ENCODE data around the gene DPH7. TPM values are rescaled to one million over a fixed set of nuclear protein-coding genes. Genes with fewer than 3 reads are reported as not detected.
"Not testable (repeated sequence)": the region's sequence is repeated elsewhere in the genome, so short reads cannot be mapped to it uniquely, and the experiment has no call there.

Gene DPH7
- total RNA-seq, 1 donor from 2014 or later: 37.6 TPM

GRCh38 chr9:137602661-137603060, 23.9 kb upstream of the DPH7 start:
- H3K27ac Mint-ChIP-seq: peak overlapping the region; percentile 35
- H3K9me3 Mint-ChIP-seq: no peaks in the 10 kb centered on the region
- H3K36me3 ChIP-seq: no peaks in the 10 kb centered on the region
- peaks cover 21% of the 10 kb centered on the region for H4K20me1 ChIP-seq (ENCODE audit: low read depth)
- H3K27me3 ChIP-seq: peaks cover 28% of the 10 kb centered on the region
- no peak overlapping the region for H3K27ac ChIP-seq
- peak overlapping the region; percentile 39 for H3K4me3 Mint-ChIP-seq
- H3K4me1 ChIP-seq: peaks cover 14% of the 10 kb centered on the region
- H3F3A ChIP-seq (ENCODE audit: low read depth): peaks cover 14% of the 10 kb centered on the region
- DNase-seq (ENCODE audit: low spot score): peak; percentile 48
- H3K4me1 Mint-ChIP-seq: peaks cover 29% of the 10 kb centered on the region
- no peak overlapping the region for H3K4me3 ChIP-seq
- no peak overlapping the region for H2AFZ ChIP-seq (replicated peaks)
- no peak overlapping the region for H3K9ac ChIP-seq
- H3K27me3 Mint-ChIP-seq (ENCODE audit: insufficient read depth, low read depth): peaks cover 23% of the 10 kb centered on the region
- no peaks in the 10 kb centered on the region for H3K9me3 ChIP-seq (ENCODE audit: low read depth)
- peaks cover 3% of the 10 kb centered on the region for H3K79me2 ChIP-seq (ENCODE audit: low read depth)
- TF ChIP-seq EZH2 (IDR thresholded peaks at IDR 0.05) (no peak), EZH2phosphoT487 (IDR thresholded peaks at IDR 0.05) (no peak), CTCF (IDR thresholded peaks at IDR 0.05) (no peak)
- no peaks in the 10 kb centered on the region for H3K36me3 Mint-ChIP-seq
- no peak overlapping the region for H3K4me2 ChIP-seq

GRCh38 chr9:137598943-137599342, 20.2 kb upstream of the DPH7 start:
- Mint-ChIP-seq H3K36me3 (no peaks in the 10 kb centered on the region), H3K9me3 (no peaks in the 10 kb centered on the region), H3K27ac (no peak overlapping the region), H3K4me3 (no peak overlapping the region), H3K27me3 (ENCODE audit: insufficient read depth, low read depth) (peaks cover 18% of the 10 kb centered on the region), H3K4me1 (peaks cover 19% of the 10 kb centered on the region)
- Histone ChIP-seq H3K27ac (no peak overlapping the region), H4K20me1 (ENCODE audit: low read depth) (peaks cover 3% of the 10 kb centered on the region), H3K4me3 (no peak overlapping the region), H3K9me3 (ENCODE audit: low read depth) (no peaks in the 10 kb centered on the region), H3K27me3 (peaks cover 9% of the 10 kb centered on the region), H3K4me1 (no peaks in the 10 kb centered on the region), H3F3A (ENCODE audit: low read depth) (peaks cover 11% of the 10 kb centered on the region), H3K79me2 (ENCODE audit: low read depth) (no peaks in the 10 kb centered on the region), H3K4me2 (no peak overlapping the region), H3K9ac (no peak overlapping the region), H2AFZ (replicated peaks) (no peak overlapping the region), H3K36me3 (no peaks in the 10 kb centered on the region)
- no peak for DNase-seq (ENCODE audit: low spot score)
- TF ChIP-seq CTCF (IDR thresholded peaks at IDR 0.05): no peak

GRCh38 chr9:137596577-137596976, 17.9 kb upstream of the DPH7 start:
- H2AFZ ChIP-seq (replicated peaks); H3K27ac ChIP-seq; H3K9me3 ChIP-seq (ENCODE audit: low read depth); H3K4me3 ChIP-seq; DNase-seq (ENCODE audit: low spot score); H3K9me3 Mint-ChIP-seq; H3K27me3 ChIP-seq; H3F3A ChIP-seq (ENCODE audit: low read depth); H3K4me2 ChIP-seq; H3K27me3 Mint-ChIP-seq (ENCODE audit: insufficient read depth, low read depth); H3K9ac ChIP-seq; H3K79me2 ChIP-seq (ENCODE audit: low read depth); H3K4me1 ChIP-seq; H3K36me3 ChIP-seq; H3K4me3 Mint-ChIP-seq; H4K20me1 ChIP-seq (ENCODE audit: low read depth); H3K36me3 Mint-ChIP-seq; H3K27ac Mint-ChIP-seq: not testable (repeated sequence)
- peaks cover 15% of the 10 kb centered on the region for H3K4me1 Mint-ChIP-seq

GRCh38 chr9:137593176-137593575, 14.5 kb upstream of the DPH7 start:
- Histone ChIP-seq H3K27me3 (no peaks in the 10 kb centered on the region), H3K4me3 (no peak overlapping the region), H3K4me2 (no peak overlapping the region), H2AFZ (replicated peaks) (no peak overlapping the region), H3K36me3 (no peaks in the 10 kb centered on the region), H3F3A (ENCODE audit: low read depth) (no peaks in the 10 kb centered on the region), H3K9ac (no peak overlapping the region), H3K4me1 (peaks cover 8% of the 10 kb centered on the region), H3K79me2 (ENCODE audit: low read depth) (peaks cover 26% of the 10 kb centered on the region), H3K27ac (no peak overlapping the region), H4K20me1 (ENCODE audit: low read depth) (peaks cover 24% of the 10 kb centered on the region), H3K9me3 (ENCODE audit: low read depth) (no peaks in the 10 kb centered on the region)
- TF ChIP-seq EZH2 (IDR thresholded peaks at IDR 0.05) (no peak), EZH2phosphoT487 (IDR thresholded peaks at IDR 0.05) (no peak), CTCF (IDR thresholded peaks at IDR 0.05) (no peak)
- H3K27me3 Mint-ChIP-seq (ENCODE audit: insufficient read depth, low read depth): peaks cover 7% of the 10 kb centered on the region
- H3K4me1 Mint-ChIP-seq: peaks cover 22% of the 10 kb centered on the region
- no peak overlapping the region for H3K27ac Mint-ChIP-seq
- H3K36me3 Mint-ChIP-seq: no peaks in the 10 kb centered on the region
- no peaks in the 10 kb centered on the region for H3K9me3 Mint-ChIP-seq
- H3K4me3 Mint-ChIP-seq: peak overlapping the region; percentile 34
- no peak for DNase-seq (ENCODE audit: low spot score)
